Stimulated activated CD4-positive, alpha-beta T cell treated with anti-CD3 and anti-CD28 coated beads, Interleukin-4, amount 100 ng/mL, for 4 hours (primary cell): ENCODE results near the gene CFAP54.
A peak's percentile ranks its signal among the peaks of the same experiment; 100 is the strongest.
"Not testable (repeated sequence)": the region's sequence is repeated elsewhere in the genome, so short reads cannot be mapped to it uniquely, and the experiment has no call there.

Source experiments
- DNase-seq, 2 experiments: peaks; one replicate each; pipeline ENCODE4 v3.0.0-alpha.2; 2020

Gene CFAP54

GRCh38 chr12:96478011-96478410 is 11.4 kb upstream of the CFAP54 start:
- no peak for DNase-seq

GRCh38 chr12:96482086-96482485 is 7.3 kb upstream of the CFAP54 start:
- DNase-seq: no peak

- no peak for DNase-seq
These were observed 6.3 kb upstream of the CFAP54 start for GRCh38 chr12:96483116-96483515.

GRCh38 chr12:96486751-96487613 is 2.4 kb upstream of the CFAP54 start:
- no peak for DNase-seq

- no peak for DNase-seq
These were observed 1.7 kb upstream of the CFAP54 start for GRCh38 chr12:96487634-96488033.

GRCh38 chr12:96493106-96493505 is 3.7 kb downstream of the CFAP54 start:
- no peak for DNase-seq

- DNase-seq: not testable (repeated sequence)
These were observed 4.8 kb downstream of the CFAP54 start for GRCh38 chr12:96494154-96494553.

GRCh38 chr12:96495155-96495554 is 5.8 kb downstream of the CFAP54 start:
- DNase-seq: no peak

GRCh38 chr12:96495841-96496545 is 6.6 kb downstream of the CFAP54 start:
- DNase-seq: no peak

GRCh38 chr12:96496944-96497343 is 7.6 kb downstream of the CFAP54 start:
- DNase-seq: no peak

GRCh38 chr12:96497855-96498254 is 8.5 kb downstream of the CFAP54 start:
- no peak for DNase-seq

GRCh38 chr12:96500693-96501092 is 11.3 kb downstream of the CFAP54 start:
- no peak for DNase-seq

GRCh38 chr12:96501133-96501761 is 11.9 kb downstream of the CFAP54 start:
- peak in 1 of 2 experiments; percentile 19 for DNase-seq

- no peak for DNase-seq
These were observed 12.5 kb downstream of the CFAP54 start for GRCh38 chr12:96501908-96502307.

GRCh38 chr12:96502477-96502876 is 13.1 kb downstream of the CFAP54 start:
- DNase-seq: no peak

GRCh38 chr12:96502949-96503532 is 13.7 kb downstream of the CFAP54 start:
- no peak for DNase-seq

- no peak for DNase-seq
These were observed 14.6 kb downstream of the CFAP54 start for GRCh38 chr12:96503976-96504375.

- no peak for DNase-seq
These were observed 17.4 kb downstream of the CFAP54 start for GRCh38 chr12:96506776-96507175.

GRCh38 chr12:96510306-96510764 is 21.0 kb downstream of the CFAP54 start:
- DNase-seq: no peak

- no peak for DNase-seq
These were observed 23.8 kb downstream of the CFAP54 start for GRCh38 chr12:96513166-96513565.

GRCh38 chr12:96513681-96514080 is 24.3 kb downstream of the CFAP54 start:
- DNase-seq: no peak

- no peak for DNase-seq
These were observed 25.0 kb downstream of the CFAP54 start for GRCh38 chr12:96514328-96514727.
